SK-N-SH treated with all-trans-retinoic acid at 6 μM for 48 hours (cell line): ENCODE results near the gene LALBA.

Source experiments
- ATAC-seq: fragments of 200-7000 bp; cut with Tn5 transposase; 3 replicates; pipeline ENCODE4 v1.9.1; 2020; ENCODE audit warnings: mild to moderate bottlenecking, moderate library complexity
- BACH2 ChIP-seq: fragments of 250-450 bp; sonication (Bioruptor Pico); IDR thresholded peaks from 2 replicates; pipeline ENCODE4 v1.9.0; 2021; ENCODE audit warnings: mild to moderate bottlenecking, borderline replicate concordance
- CREB5 ChIP-seq: fragments of 250-450 bp; sonication (Bioruptor Pico); IDR thresholded peaks from 2 replicates; pipeline ENCODE4 v1.5.1; 2020; ENCODE audit warnings: low read depth, mild to moderate bottlenecking, moderate library complexity
- CSDC2 ChIP-seq: fragments of 250-450 bp; sonication (Bioruptor Pico); IDR thresholded peaks from 2 replicates; pipeline ENCODE4 v1.5.0; 2020; ENCODE audit warnings: mild to moderate bottlenecking, moderate library complexity
- ESRRG ChIP-seq: fragments of 250-450 bp; sonication (Bioruptor Pico); IDR thresholded peaks from 2 replicates; pipeline ENCODE4 v1.6.1; 2021; ENCODE audit warnings: mild to moderate bottlenecking
- GLIS3 ChIP-seq: fragments of 250-450 bp; sonication (Bioruptor Pico); IDR thresholded peaks from 2 replicates; pipeline ENCODE4 v1.5.0; 2020; ENCODE audit warnings: mild to moderate bottlenecking, moderate library complexity
- ISL1 ChIP-seq: fragments of 250-450 bp; sonication (Bioruptor Pico); IDR thresholded peaks from 2 replicates; pipeline ENCODE4 v2.1.2; 2022; ENCODE audit warnings: mild to moderate bottlenecking, moderate library complexity
- OSR1 ChIP-seq: fragments of 250-450 bp; sonication (Bioruptor Pico); IDR thresholded peaks from 2 replicates; pipeline ENCODE4 v1.8.0; 2022; ENCODE audit warnings: moderate library complexity, mild to moderate bottlenecking, inconsistent platforms
- PATZ1 ChIP-seq: fragments of 250-450 bp; sonication (Bioruptor Pico); IDR thresholded peaks from 2 replicates; pipeline ENCODE4 v1.8.0; 2020; ENCODE audit warnings: mild to moderate bottlenecking, moderate library complexity, borderline replicate concordance
- POU6F1 ChIP-seq: fragments of 250-450 bp; sonication (Bioruptor Pico); IDR thresholded peaks from 2 replicates; pipeline ENCODE4 v1.8.0; 2021; ENCODE audit warnings: low read depth, mild to moderate bottlenecking, moderate library complexity, borderline replicate concordance
- PPARA ChIP-seq: fragments of 250-450 bp; sonication (Bioruptor Pico); IDR thresholded peaks from 2 replicates; pipeline ENCODE4 v1.5.0; 2020; ENCODE audit warnings: mild to moderate bottlenecking, borderline replicate concordance
- TOX ChIP-seq: fragments of 250-450 bp; sonication (Bioruptor Pico); IDR thresholded peaks from 2 replicates; pipeline ENCODE4 v1.8.0; 2021; ENCODE audit warnings: mild to moderate bottlenecking, moderate library complexity, borderline replicate concordance
- TSHZ2 ChIP-seq: fragments of 250-450 bp; sonication (Bioruptor Pico); IDR thresholded peaks from 2 replicates; pipeline ENCODE4 v1.5.0; 2020; ENCODE audit warnings: mild to moderate bottlenecking, moderate library complexity
- ZC3H10 ChIP-seq: fragments of 250-450 bp; sonication (Bioruptor Pico); IDR thresholded peaks from 2 replicates; pipeline ENCODE4 v1.5.1; 2021; ENCODE audit warnings: mild to moderate bottlenecking, moderate library complexity
- ZFP3 ChIP-seq: fragments of 250-450 bp; sonication (Bioruptor Pico); IDR thresholded peaks from 2 replicates; pipeline ENCODE4 v1.5.0; 2020; ENCODE audit warnings: mild to moderate bottlenecking, moderate library complexity
- ZFP30 ChIP-seq: fragments of 450-650 bp; formaldehyde crosslinking; IDR thresholded peaks from 2 replicates; pipeline ENCODE4 v1.5.0; 2022; ENCODE audit warnings: mild to moderate bottlenecking, moderate library complexity
- ZNF70 ChIP-seq: fragments of 450-650 bp; formaldehyde crosslinking; IDR thresholded peaks from 2 replicates; pipeline ENCODE4 v1.5.0; 2020; ENCODE audit warnings: mild to moderate bottlenecking, moderate library complexity
- TF ChIP-seq, protein P1 (sequence below): fragments of 250-450 bp; sonication (Bioruptor Pico); IDR thresholded peaks from 2 replicates; pipeline ENCODE4 v1.5.1; 2021; ENCODE audit warnings: mild to moderate bottlenecking, moderate library complexity

Gene LALBA

DNA sequence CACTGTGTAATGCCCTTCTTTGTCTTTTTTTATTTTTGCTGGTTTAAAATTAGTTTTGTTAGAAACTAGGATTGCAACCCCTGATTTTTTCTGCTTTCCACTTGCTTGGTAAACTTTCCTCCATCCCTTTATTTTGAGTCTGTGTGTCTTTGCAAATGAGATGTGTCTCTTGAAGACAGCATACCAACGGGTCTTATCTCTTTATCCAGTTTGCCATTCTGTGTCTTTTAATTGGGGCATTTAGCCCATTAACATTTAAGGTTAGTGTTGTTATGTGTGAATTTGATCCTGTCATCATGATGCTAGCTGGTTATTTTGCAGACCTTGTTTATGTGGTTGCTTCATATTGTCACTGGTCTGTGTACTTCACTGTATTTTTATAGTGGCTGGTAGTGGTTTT lies 43.5 kb upstream of the LALBA start:
- ATAC-seq, result no peak
- TF ChIP-seq TSHZ2 (no peak), ZNF70 (CRISPR knock-in tag) (no peak), GLIS3 (CRISPR knock-in tag) (no peak), CREB5 (CRISPR knock-in tag) (no peak)
- TF ChIP-seq, all 23 proteins: peak for 0

DNA sequence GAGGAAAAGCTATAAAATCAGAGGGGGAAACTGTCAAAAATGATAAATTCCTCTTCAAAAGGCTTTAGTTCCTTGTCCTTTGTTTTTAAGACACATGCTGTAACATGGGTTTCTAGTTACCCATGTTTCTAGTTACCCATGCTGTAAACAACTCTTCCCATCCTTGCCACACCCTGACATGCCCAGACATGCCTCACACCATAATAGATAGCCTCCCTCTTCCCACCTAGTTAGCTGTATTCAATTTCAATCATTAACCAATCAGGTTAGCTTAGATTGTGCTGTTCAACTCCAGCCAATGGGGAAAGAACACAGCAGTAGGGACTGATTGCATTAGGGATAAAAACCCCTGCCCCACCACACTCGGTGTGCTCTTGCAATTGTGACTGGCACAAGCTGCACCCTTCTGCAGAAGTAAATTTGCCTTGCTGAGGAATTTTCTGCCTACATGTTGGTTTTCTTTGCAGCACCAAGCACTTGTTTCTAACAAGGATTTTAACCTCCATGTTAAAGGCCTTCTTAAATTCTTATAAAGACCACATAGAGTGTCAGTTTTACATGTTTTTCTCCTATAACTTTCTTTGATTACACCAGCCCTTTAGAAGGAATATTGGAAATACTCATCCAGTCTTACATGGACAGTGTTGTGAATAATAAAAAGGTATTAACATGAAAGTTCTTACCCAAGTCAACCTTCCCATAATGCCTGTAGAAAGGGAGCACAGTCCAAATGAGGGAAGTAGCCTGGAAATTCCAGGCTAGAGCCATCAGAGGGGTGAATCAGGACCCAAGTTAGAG lies 32.5 kb upstream of the LALBA start:
- no peak for TF ChIP-seq TSHZ2
- TF ChIP-seq ISL1 (CRISPR knock-in tag), result no peak
- TF ChIP-seq, protein P1, sequence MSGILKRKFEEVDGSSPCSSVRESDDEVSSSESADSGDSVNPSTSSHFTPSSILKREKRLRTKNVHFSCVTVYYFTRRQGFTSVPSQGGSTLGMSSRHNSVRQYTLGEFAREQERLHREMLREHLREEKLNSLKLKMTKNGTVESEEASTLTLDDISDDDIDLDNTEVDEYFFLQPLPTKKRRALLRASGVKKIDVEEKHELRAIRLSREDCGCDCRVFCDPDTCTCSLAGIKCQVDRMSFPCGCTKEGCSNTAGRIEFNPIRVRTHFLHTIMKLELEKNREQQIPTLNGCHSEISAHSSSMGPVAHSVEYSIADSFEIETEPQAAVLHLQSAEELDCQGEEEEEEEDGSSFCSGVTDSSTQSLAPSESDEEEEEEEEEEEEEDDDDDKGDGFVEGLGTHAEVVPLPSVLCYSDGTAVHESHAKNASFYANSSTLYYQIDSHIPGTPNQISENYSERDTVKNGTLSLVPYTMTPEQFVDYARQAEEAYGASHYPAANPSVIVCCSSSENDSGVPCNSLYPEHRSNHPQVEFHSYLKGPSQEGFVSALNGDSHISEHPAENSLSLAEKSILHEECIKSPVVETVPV, result no peak
- TF ChIP-seq CSDC2, result no peak
- no peak for TF ChIP-seq ZFP30
- no peak for TF ChIP-seq ZFP3
- TF ChIP-seq ZNF70 (CRISPR knock-in tag), result no peak
- TF ChIP-seq ZC3H10 (CRISPR knock-in tag), result no peak
- TF ChIP-seq PATZ1 (CRISPR knock-in tag), result no peak
- no peak for TF ChIP-seq TOX (CRISPR knock-in tag)
- TF ChIP-seq BACH2 (CRISPR knock-in tag), result no peak
- no peak for TF ChIP-seq OSR1 (CRISPR knock-in tag)
- no peak for TF ChIP-seq PPARA
- TF ChIP-seq ESRRG (CRISPR knock-in tag), result no peak
- no peak for TF ChIP-seq CREB5 (CRISPR knock-in tag)
- no peak for TF ChIP-seq POU6F1 (CRISPR knock-in tag)
- no peak for ATAC-seq
